ENCODE measurements around the gene CAPN13. TPM values are rescaled to one million over a fixed set of nuclear protein-coding genes. Genes with fewer than 3 reads are reported as not detected.

The CAPN13 gene
- total RNA-seq, 8 experiments from 2014 or later: 0.09 to 0.91 (median 0.36) TPM; not detected in 2

DNA sequence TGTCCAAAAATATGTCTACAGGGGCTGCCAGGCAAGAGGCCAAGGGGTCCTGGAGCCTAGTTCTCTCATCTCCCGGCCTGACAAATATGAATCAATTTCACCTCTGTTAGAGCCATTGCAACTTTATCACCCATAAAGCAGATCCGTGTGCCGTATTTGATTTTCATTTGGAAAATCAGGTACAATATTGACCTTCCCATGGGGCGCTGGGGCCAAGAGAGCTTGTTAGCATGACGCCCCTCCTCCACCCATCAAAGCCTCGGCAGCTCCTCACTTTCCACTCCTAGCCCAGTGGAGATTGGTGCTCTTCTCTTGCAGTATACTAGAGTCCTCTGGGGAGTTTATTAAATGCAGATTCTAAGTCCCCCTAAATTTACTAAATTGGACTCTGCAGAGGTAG lies 96.8 kb downstream of the CAPN13 start:
- ATAC-seq (replicated peaks in 6 of 8): no peak
- Histone ChIP-seq H3K27ac (no peak overlapping the region), H3K4me1 (replicated peaks in 1 of 2) (no peaks in the 10 kb centered on the region), H3K4me3 (no peak overlapping the region)
- 14 to 100% (median 80%) methylated on average over 1 to 6 of the region's 6 CpGs; no CpG with 5 or more reads in 2 of the 10 experiments for WGBS, 10 experiments
- in situ Hi-C loops (cut with MboI; ENCODE audit: low pct_unique_long_range_greater_than_20kb in 2 of 9, low sequenced_read_pairs in 9 of 9, unreplicated experiment in 9 of 9): loop anchor here in 8 of 9 experiments (10.0 to 25.0 kb wide), 4 partner anchors 452 to 627 kb away; no protein-coding TSS in a partner anchor

DNA sequence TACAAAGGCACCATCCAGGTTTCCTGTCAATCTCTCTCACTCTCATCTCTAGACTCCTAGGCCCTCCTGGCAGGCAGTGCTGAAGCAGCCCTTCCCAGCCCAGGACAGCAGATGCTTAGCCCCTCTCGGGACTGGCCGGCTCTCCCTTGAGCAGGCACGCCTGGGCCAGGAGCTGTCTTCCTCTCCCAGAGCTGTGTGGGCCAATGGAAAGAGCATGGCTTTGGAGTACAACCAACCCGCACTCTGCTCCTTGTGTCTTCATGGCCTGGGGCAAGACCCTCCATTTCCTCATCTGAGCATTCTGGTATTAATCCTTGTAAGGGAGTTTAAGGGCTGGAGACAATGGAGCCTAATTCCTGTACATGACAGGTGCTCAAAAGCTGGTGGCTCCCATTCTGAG lies 97.2 kb downstream of the CAPN13 start:
- no peak for ATAC-seq (replicated peaks in 6 of 8)
- Histone ChIP-seq H3K4me3 (no peak overlapping the region), H3K27ac (no peak overlapping the region), H3K4me1 (replicated peaks in 1 of 2) (no peaks in the 10 kb centered on the region)
- 80 to 100% (median 96%) methylated on average over 1 to 3 of the region's 4 CpGs; no CpG with 5 or more reads in 6 of the 10 experiments for WGBS, 10 experiments
- in situ Hi-C loops (cut with MboI; ENCODE audit: low pct_unique_long_range_greater_than_20kb in 2 of 9, low sequenced_read_pairs in 9 of 9, unreplicated experiment in 9 of 9): loop anchor here in 8 of 9 experiments (10.0 to 25.0 kb wide), 4 partner anchors 452 to 627 kb away; no protein-coding TSS in a partner anchor

DNA sequence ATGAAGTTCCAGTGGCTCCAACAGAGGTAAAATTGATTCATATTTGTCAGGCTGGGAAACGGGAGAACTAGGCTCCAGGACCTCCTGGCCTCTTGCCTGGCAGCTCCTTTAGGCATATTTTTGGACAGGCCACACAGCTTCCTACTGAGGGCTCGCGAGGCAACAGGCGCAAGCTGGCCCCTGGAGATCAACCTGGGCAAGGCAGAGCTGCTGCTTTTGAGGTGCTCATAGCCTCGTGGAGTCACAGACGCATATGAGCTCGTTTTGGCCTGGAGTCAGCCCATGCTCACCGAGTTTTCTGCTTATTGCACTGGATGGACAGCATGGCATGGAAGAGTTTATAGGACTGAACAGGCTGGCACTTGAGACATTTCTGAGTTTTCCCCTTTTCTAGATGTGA lies 97.7 kb downstream of the CAPN13 start:
- WGBS, 10 experiments: 57 to 100% (median 91%) methylated on average over 1 to 8 of the region's 8 CpGs; no CpG with 5 or more reads in 3 of the 10 experiments
- H3K27ac ChIP-seq: no peak overlapping the region
- no peak for ATAC-seq (replicated peaks in 6 of 8)
- no peak overlapping the region for H3K4me3 ChIP-seq
- no peaks in the 10 kb centered on the region for H3K4me1 ChIP-seq (replicated peaks in 1 of 2)
- in situ Hi-C loops (cut with MboI; ENCODE audit: low pct_unique_long_range_greater_than_20kb in 2 of 9, low sequenced_read_pairs in 9 of 9, unreplicated experiment in 9 of 9): loop anchor here (10.0 to 25.0 kb wide), 6 partner anchors 453 to 628 kb away; no protein-coding TSS in a partner anchor

DNA sequence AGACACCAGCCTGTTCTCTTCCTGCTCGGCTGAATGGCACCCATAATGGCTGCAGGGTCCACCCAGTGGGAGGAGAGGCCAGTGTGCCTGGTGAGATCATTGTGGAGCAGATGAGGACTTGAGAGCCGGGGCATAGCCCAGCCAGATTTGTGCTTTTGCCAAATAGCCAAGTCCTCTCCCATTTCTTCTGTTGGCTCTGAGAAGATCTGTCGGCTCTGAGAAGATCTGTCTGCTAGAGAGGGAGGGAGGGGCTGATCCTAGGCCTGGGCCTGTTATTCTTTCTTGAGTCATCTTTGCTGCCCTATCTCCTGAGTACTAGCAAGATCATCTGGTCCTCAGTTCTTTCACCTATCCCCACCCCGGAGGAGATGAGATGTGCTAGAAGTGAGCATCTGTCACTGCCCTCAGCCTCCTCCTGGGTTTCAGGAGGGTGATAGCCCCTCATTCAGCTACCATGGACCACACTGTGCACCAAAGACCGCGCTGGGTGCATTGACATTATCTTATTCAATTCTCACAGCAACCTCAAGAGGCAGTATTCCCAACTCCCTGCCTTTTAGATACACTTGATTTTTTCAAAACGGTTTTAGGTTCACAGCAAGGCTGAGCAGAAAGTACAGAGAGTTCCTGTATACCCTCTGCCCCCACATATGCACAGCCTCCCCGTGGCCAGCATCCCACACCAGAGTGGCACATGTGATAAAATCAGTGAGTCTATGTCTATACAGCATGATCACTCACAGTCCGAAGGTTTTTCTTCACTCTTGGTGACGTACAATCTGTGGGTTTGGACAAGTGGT lies 98.6 kb downstream of the CAPN13 start:
- in situ Hi-C loops (cut with MboI; ENCODE audit: low pct_unique_long_range_greater_than_20kb in 2 of 9, low sequenced_read_pairs in 9 of 9, unreplicated experiment in 9 of 9): loop anchor here (10.0 to 25.0 kb wide), 6 partner anchors 454 to 629 kb away; no protein-coding TSS in a partner anchor
- Histone ChIP-seq H3K4me3 (no peak overlapping the region), H3K4me1 (replicated peaks in 1 of 2) (no peaks in the 10 kb centered on the region), H3K27ac (no peak overlapping the region)
- ATAC-seq (replicated peaks in 6 of 8): peak in 3 of 8 experiments; percentile 10 to 71 (median 47)
- 33 to 100% (median 69%) methylated on average over 1 to 7 of the region's 10 CpGs; no CpG with 5 or more reads in 2 of the 10 experiments for WGBS, 10 experiments

DNA sequence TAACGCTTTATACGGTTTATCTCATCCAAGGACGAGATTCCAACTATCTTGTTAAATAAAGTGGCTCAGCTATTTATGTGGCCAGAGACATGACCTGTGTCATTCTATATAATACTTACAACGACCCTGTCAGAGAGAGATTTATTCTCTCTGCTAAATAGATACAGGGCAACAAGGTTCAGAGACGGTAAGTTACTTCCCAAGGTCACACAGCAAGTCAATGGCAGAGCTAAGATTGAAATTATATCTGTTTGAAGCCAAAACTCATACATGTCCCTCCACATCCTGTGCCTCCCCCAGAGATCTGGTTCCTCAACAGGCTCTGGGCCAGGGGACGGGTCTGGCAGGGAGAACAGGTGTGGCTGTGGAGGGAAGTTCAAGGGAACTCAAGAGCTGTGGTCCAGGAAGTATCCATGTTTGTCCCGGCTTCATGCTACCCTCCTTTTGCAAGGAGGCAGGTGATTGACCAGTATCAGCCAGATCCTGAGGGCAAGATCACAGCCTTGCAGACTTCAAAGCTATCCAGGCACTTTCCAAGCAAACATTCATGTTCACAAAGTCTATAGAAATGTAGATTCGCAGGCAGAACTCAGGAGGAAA lies 99.8 kb downstream of the CAPN13 start:
- no peak overlapping the region for H3K27ac ChIP-seq
- H3K4me3 ChIP-seq: no peak overlapping the region
- in situ Hi-C loops (cut with MboI; ENCODE audit: low pct_unique_long_range_greater_than_20kb in 2 of 9, low sequenced_read_pairs in 9 of 9, unreplicated experiment in 9 of 9): loop anchor here (10.0 to 25.0 kb wide), 6 partner anchors 455 to 630 kb away; no protein-coding TSS in a partner anchor
- no peak for ATAC-seq (replicated peaks in 6 of 8)
- 17 to 80% (median 55%) methylated on average over 2 to 8 of the region's 8 CpGs for WGBS, 10 experiments
- H3K4me1 ChIP-seq (replicated peaks in 1 of 2): no peaks in the 10 kb centered on the region

DNA sequence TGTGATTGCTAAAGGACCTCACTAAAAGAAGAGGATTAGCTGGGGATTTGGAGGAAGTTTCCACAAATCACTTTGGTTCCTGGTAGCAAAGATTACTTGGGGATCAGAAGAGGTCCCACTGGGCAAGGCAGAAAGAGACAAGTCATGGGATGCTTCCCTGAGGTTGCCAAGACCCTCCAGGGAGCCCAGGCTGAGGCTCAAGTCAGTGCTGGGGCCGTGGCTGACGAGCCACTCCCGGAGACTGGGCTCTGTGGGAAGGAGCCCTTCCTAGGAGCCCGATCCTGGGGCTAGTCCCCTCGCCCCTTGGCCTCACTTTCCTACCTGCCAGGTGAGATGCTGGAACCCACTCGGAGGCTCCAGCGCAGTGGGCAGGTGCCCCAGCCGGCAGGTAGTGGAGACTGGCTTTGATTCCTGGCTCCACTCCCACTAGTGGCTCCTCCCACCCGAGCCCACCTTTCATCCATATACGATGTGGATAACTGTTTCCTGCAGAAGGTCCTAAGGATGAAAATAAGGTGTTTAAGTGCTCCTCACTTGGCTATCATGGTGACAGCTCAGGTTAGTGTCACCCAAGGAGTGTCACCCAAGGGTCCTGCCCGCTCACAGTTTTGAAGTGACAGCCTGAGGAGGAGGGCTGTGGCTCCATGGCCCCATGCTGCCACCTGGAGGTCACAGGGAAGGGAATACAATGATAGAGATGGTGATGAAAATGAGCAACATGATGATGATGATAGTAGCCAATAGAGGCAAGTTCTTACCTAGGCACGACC lies 100.5 kb downstream of the CAPN13 start:
- WGBS, 10 experiments: 30 to 76% (median 43%) methylated on average over 2 to 9 of the region's 12 CpGs; no CpG with 5 or more reads in 4 of the 10 experiments
- ATAC-seq (replicated peaks in 6 of 8): peak; percentile 11 to 89 (median 83)
- no peak overlapping the region for H3K4me3 ChIP-seq
- in situ Hi-C loops (cut with MboI; ENCODE audit: low pct_unique_long_range_greater_than_20kb in 2 of 9, low sequenced_read_pairs in 9 of 9, unreplicated experiment in 9 of 9): loop anchor here (10.0 to 25.0 kb wide), 6 partner anchors 456 to 631 kb away; no protein-coding TSS in a partner anchor
- H3K4me1 ChIP-seq (replicated peaks in 1 of 2): no peaks in the 10 kb centered on the region
- H3K27ac ChIP-seq: no peak overlapping the region

DNA sequence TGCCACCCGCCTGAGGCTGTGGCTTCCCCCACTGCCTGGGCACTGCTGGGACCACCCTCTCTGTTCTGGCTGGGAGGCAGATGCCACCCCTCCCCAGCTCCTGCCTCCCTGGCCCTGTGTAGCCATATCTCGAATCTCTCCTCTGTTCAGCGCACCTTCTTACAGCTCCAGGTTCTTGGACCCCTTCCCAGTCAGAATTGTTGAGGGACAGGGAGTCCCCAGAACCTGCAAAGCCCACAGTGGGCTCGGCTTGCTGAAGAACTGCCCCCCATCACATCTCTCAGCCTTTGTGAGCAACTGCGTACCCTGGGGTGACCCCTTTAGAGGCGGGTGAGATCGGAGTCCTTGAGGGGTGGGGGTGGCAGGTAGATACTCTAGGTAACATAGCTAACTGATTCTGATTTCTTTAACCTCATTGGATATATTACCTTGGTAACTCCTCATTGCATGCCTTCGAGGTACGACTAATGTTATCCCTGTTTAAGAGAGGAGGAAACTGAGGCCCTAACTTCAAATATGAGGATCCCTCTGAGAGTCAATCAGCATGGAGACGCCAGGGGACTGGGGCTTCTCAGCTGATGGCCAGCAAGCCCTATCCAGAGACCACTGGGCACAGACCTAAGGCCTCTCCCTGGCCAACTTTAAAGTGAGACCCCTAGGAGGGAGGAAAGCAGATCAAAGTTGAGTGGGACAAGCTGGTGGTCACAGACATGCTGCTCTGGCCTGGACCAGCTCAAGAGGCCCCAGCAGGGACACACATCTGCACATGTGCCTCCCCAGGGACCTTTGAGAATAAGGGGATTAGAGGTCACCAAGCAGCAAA lies 101.3 kb downstream of the CAPN13 start:
- no peak for ATAC-seq (replicated peaks in 6 of 8)
- H3K4me1 ChIP-seq (replicated peaks in 1 of 2): no peaks in the 10 kb centered on the region
- in situ Hi-C loops (cut with MboI; ENCODE audit: low pct_unique_long_range_greater_than_20kb in 2 of 9, low sequenced_read_pairs in 9 of 9, unreplicated experiment in 9 of 9): loop anchor here (10.0 to 25.0 kb wide), 6 partner anchors 456 to 631 kb away; no protein-coding TSS in a partner anchor
- no peak overlapping the region for H3K4me3 ChIP-seq
- no peak overlapping the region for H3K27ac ChIP-seq
- 92 to 100% (median 97%) methylated on average over 1 to 3 of the region's 10 CpGs; no CpG with 5 or more reads in 6 of the 10 experiments for WGBS, 10 experiments

DNA sequence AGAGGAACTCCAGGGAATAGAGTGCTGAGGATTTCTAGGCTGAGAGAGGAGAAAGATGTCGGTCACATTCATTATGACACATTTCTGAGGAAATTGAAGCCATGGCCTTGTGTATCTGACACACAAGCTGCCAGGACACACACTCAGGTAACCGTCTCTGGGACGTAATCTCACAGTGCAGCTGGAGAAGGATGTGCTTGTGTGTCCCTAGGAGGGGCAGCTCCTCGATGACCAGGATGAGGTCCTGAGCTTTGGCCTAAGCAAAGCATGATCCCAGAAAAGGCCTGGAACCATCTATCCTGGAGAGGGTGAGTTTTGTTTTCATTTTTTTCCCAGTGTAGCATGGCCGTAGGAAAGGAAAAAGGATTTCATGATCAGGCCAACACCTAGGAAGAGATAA lies 102.2 kb downstream of the CAPN13 start:
- H3K4me3 ChIP-seq: no peak overlapping the region
- 0 to 100% (median 78%) methylated on average over 1 to 5 of the region's 5 CpGs; no CpG with 5 or more reads in 2 of the 10 experiments for WGBS, 10 experiments
- ATAC-seq (replicated peaks in 6 of 8): no peak
- in situ Hi-C loops (cut with MboI; ENCODE audit: low pct_unique_long_range_greater_than_20kb in 2 of 9, low sequenced_read_pairs in 9 of 9, unreplicated experiment in 9 of 9): loop anchor here (10.0 to 25.0 kb wide), 6 partner anchors 457 to 632 kb away; no protein-coding TSS in a partner anchor
- no peaks in the 10 kb centered on the region for H3K4me1 ChIP-seq (replicated peaks in 1 of 2)
- H3K27ac ChIP-seq: no peak overlapping the region

DNA sequence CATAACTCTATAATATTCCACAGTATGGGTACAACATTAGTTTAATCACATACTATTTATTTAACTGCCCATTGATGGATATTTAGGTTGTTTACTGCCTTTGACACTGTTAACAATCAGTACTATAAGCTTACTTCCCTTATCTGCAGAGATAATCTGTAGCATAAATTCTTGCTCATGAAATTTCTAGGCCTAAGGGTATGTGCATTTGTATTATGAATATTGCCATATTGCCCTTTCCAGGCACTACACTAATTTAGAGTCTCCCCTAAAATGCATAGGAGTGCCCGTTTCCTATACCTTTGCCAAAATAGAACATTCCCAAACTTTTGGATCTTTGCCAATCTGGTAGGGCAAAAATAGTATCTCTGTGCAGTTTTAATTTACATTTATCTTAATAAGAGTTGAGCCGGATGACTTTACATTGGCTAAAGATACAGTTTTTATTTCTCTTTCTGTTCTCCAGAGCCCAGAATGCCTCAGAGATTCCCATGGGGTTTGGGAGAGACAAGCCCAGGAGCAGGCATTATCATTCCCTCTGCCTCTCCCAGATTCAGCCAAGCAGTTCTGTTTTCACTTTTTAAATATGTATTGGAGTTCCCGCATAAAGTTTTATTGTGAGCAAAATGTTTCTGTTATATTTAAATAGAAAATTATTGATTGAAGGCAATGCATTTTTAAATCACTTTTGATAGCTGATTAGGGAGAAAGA lies 102.8 kb downstream of the CAPN13 start:
- H3K27ac ChIP-seq: no peak overlapping the region
- peak in 3 of 8 experiments; percentile 18 to 67 (median 37) for ATAC-seq (replicated peaks in 6 of 8)
- no peaks in the 10 kb centered on the region for H3K4me1 ChIP-seq (replicated peaks in 1 of 2)
- in situ Hi-C loops (cut with MboI; ENCODE audit: low pct_unique_long_range_greater_than_20kb in 2 of 9, low sequenced_read_pairs in 9 of 9, unreplicated experiment in 9 of 9): loop anchor here (10.0 to 25.0 kb wide), 6 partner anchors 458 to 633 kb away; no protein-coding TSS in a partner anchor
- WGBS, 10 experiments: 10 to 95% (median 71%) methylated on average over 1 to 3 of the region's 3 CpGs; no CpG with 5 or more reads in 1 of the 10 experiments
- H3K4me3 ChIP-seq: no peak overlapping the region

DNA sequence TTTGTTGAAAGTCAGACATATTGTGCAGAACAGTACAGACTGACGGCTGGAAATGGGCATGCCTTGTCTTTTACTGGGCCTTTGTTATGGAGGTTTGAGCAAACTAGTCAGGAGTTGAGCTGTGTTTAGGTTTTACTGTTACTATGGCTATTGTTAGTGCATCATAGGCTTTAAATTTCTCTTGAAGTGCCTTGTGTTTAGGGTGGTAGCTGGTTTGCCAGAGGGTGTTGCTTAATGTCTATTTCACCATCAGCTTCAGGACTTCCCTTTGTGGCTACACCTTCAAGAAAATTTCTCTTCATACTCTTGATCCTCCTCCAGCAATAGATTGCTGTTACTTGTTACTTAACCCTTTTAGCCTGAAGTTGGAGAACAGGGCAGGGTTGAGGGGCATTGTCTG lies 104.6 kb downstream of the CAPN13 start:
- 18 to 100% (median 67%) methylated on average over 1 of the region's 1 CpG; no CpG with 5 or more reads in 1 of the 10 experiments for WGBS, 10 experiments
- in situ Hi-C loops (cut with MboI; ENCODE audit: low pct_unique_long_range_greater_than_20kb in 2 of 9, low sequenced_read_pairs in 9 of 9, unreplicated experiment in 9 of 9): loop anchor here (10.0 to 25.0 kb wide), 6 partner anchors 460 to 635 kb away; no protein-coding TSS in a partner anchor
- no peaks in the 10 kb centered on the region for H3K4me1 ChIP-seq (replicated peaks in 1 of 2)
- peak in 1 of 8 experiments; percentile 14 for ATAC-seq (replicated peaks in 6 of 8)
- no peak overlapping the region for H3K27ac ChIP-seq
- H3K4me3 ChIP-seq: no peak overlapping the region

DNA sequence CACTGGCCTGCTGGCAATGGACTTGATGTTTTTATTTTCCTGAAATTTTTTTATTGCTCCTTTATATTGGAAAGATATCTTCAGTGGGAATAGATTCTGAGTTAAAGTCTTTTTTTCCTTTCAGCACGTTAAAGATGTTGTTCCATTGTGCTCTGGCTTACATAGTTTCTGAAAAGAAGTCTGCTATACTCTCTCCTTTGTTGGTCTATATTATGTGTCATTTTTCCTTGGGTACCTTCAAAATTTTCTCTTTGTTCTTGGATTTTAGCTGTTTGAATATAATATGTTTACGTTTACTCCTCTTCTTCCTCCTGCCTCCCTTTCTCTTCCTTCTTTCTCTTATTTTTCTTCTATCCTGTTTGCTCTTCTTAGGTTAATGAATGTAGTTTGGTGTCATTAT lies 105.5 kb downstream of the CAPN13 start:
- in situ Hi-C loops (cut with MboI; ENCODE audit: low pct_unique_long_range_greater_than_20kb in 2 of 9, low sequenced_read_pairs in 9 of 9, unreplicated experiment in 9 of 9): loop anchor here (10.0 to 25.0 kb wide), 6 partner anchors 461 to 636 kb away; no protein-coding TSS in a partner anchor

More for the DNA sequence above, 105.5 kb downstream of the CAPN13 start:
- Histone ChIP-seq H3K4me1 (replicated peaks in 1 of 2) (no peaks in the 10 kb centered on the region), H3K4me3 (no peak overlapping the region), H3K27ac (no peak overlapping the region)
- no peak for ATAC-seq (replicated peaks in 6 of 8)
- WGBS, 10 experiments: 22 to 74% (median 48%) methylated on average over 1 to 2 of the region's 2 CpGs

All from motor neuron (in vitro differentiated cells).